Measurements from ENCODE around the gene VEGFB. TPM values are rescaled to one million over a fixed set of nuclear protein-coding genes. Genes with fewer than 3 reads are reported as not detected.

VEGFB gene
- total RNA-seq, 4 donors from 2014 or later: 20.0 to 120 (median 26.0) TPM

GRCh38 chr11:64258356-64258755, 24.0 kb downstream of the VEGFB start:
- no peaks in the 10 kb centered on the region for H3K36me3 ChIP-seq
- no peaks in the 10 kb centered on the region for H3K27me3 ChIP-seq
- intact Hi-C loops (cut with DNase I; ENCODE audit: low total_unique reads): no loop called here
- H3K4me3 ChIP-seq: no peak overlapping the region
- TF ChIP-seq POLR2A (IDR thresholded peaks at IDR 0.05) (no peak), CTCF (IDR thresholded peaks at IDR 0.05) (no peak)
- no peak for DNase-seq
- no peaks in the 10 kb centered on the region for H3K4me1 ChIP-seq
- no peaks in the 10 kb centered on the region for H3K9me3 ChIP-seq
- no peak overlapping the region for H3K27ac ChIP-seq

- Histone ChIP-seq H3K4me3 (no peak overlapping the region), H3K9me3 (no peaks in the 10 kb centered on the region), H3K27ac (no peak overlapping the region), H3K4me1 (no peaks in the 10 kb centered on the region), H3K36me3 (no peaks in the 10 kb centered on the region), H3K27me3 (no peaks in the 10 kb centered on the region)
- no peak for DNase-seq
- TF ChIP-seq POLR2A (IDR thresholded peaks at IDR 0.05): no peak
- no peak for TF ChIP-seq CTCF (IDR thresholded peaks at IDR 0.05)
- intact Hi-C loops (cut with DNase I; ENCODE audit: low total_unique reads): no loop called here
These were observed 24.7 kb downstream of the VEGFB start for GRCh38 chr11:64258946-64259532.

- intact Hi-C loops (cut with DNase I; ENCODE audit: low total_unique reads): no loop called here
- Histone ChIP-seq H3K27me3 (no peaks in the 10 kb centered on the region), H3K9me3 (no peaks in the 10 kb centered on the region), H3K4me1 (no peaks in the 10 kb centered on the region), H3K36me3 (no peaks in the 10 kb centered on the region), H3K27ac (no peak overlapping the region), H3K4me3 (no peak overlapping the region)
- TF ChIP-seq POLR2A (IDR thresholded peaks at IDR 0.05): no peak
- no peak for TF ChIP-seq CTCF (IDR thresholded peaks at IDR 0.05)
- DNase-seq: no peak
These were observed 25.2 kb downstream of the VEGFB start for GRCh38 chr11:64259533-64260067.

- Histone ChIP-seq H3K27ac (no peak overlapping the region), H3K36me3 (no peaks in the 10 kb centered on the region), H3K9me3 (no peaks in the 10 kb centered on the region), H3K27me3 (no peaks in the 10 kb centered on the region), H3K4me1 (no peaks in the 10 kb centered on the region), H3K4me3 (no peak overlapping the region)
- intact Hi-C loops (cut with DNase I; ENCODE audit: low total_unique reads): no loop called here
- TF ChIP-seq POLR2A (IDR thresholded peaks at IDR 0.05) (no peak), CTCF (IDR thresholded peaks at IDR 0.05) (no peak)
- no peak for DNase-seq
These were observed 25.8 kb downstream of the VEGFB start for GRCh38 chr11:64260147-64260708.

GRCh38 chr11:64261556-64262080, 27.2 kb downstream of the VEGFB start:
- Histone ChIP-seq H3K27ac (no peak overlapping the region), H3K4me1 (no peaks in the 10 kb centered on the region), H3K36me3 (no peaks in the 10 kb centered on the region), H3K27me3 (no peaks in the 10 kb centered on the region), H3K9me3 (no peaks in the 10 kb centered on the region), H3K4me3 (no peak overlapping the region)
- no peak for TF ChIP-seq CTCF (IDR thresholded peaks at IDR 0.05)
- TF ChIP-seq POLR2A (IDR thresholded peaks at IDR 0.05): no peak
- no peak for DNase-seq
- intact Hi-C loops (cut with DNase I; ENCODE audit: low total_unique reads): no loop called here

Data from uterus (tissue), 4 donors.